Measurements from ENCODE around the gene HTR2B.
A peak's percentile ranks its signal among the peaks of the same experiment; 100 is the strongest.
"Not testable (repeated sequence)": the region's sequence is repeated elsewhere in the genome, so short reads cannot be mapped to it uniquely, and the experiment has no call there.

The HTR2B gene

DNA sequence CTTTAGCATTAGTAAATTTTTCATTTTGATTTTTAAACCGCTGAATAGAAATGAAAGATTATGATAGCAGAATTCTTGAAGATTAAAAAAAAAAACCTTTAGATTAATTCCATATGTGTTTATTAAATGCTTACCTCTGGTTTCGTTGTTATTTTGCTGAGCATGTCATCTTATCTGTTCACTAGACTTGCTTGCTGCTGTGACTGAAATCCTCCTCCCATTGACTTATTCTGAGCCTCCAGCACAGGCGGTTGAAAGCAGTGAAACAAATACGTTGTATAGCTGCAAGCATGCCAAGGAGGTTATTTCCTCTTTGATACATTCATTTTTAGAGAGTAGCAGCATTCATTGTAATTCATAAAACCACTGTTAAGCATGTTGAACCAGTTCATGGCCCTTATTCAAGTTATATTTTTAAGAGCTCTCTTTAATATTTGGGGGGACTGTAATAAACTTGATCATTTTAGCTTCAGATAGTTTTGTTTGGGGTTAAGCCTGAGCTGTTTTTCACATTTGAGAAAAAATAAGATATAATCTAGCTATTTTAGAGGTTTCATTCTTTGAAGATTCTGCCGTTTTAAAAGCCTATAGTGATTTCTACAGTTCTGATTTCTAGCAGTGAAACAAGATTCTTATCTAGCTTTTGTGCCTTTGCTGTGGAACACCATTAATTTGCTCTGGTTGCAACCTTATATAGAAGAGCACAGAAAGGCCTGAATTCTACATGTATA lies at the start of gene HTR2B:
Gene HTR2B, minus strand, starts transcription at position 205 of the 731 bp plus-strand sequence. CDS start 1,278 bp downstream, outside the sequence.
- no peak for DNase-seq (ENCODE audit: low spot score)

GRCh38 chr2:231174211-231174651 lies 49.4 kb upstream of the HTR2B start:
- DNase-seq (ENCODE audit: low spot score), result no peak

- no peak for DNase-seq (ENCODE audit: low spot score)
These were observed 47.2 kb upstream of the HTR2B start for GRCh38 chr2:231172025-231172424.

- no peak for DNase-seq (ENCODE audit: low spot score)
These were observed 45.2 kb upstream of the HTR2B start for GRCh38 chr2:231170055-231170454.

DNA sequence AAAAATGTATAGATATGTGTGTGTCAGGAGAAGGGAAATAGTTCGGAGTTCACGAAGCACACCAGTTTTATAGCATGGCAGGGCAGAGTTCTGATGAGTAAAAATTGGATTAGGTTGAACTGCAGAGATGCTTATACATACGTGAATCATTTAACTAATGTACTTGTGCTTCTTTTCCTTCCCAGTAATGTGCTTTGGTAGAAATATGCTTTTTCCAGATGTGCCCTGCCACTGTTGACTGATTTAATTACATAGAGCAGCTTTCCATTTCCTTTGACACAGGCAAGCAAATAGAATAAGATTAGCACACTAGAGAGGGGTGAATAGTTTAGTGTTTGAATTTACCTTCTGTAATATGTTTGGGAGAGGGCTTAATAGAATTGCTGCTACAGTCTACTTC lies 44.6 kb upstream of the HTR2B start:
- DNase-seq (ENCODE audit: low spot score), result no peak

GRCh38 chr2:231168460-231169139 lies 43.8 kb upstream of the HTR2B start:
- DNase-seq (ENCODE audit: low spot score), result no peak

GRCh38 chr2:231167745-231168459 lies 43.1 kb upstream of the HTR2B start:
- DNase-seq (ENCODE audit: low spot score), result no peak

DNA sequence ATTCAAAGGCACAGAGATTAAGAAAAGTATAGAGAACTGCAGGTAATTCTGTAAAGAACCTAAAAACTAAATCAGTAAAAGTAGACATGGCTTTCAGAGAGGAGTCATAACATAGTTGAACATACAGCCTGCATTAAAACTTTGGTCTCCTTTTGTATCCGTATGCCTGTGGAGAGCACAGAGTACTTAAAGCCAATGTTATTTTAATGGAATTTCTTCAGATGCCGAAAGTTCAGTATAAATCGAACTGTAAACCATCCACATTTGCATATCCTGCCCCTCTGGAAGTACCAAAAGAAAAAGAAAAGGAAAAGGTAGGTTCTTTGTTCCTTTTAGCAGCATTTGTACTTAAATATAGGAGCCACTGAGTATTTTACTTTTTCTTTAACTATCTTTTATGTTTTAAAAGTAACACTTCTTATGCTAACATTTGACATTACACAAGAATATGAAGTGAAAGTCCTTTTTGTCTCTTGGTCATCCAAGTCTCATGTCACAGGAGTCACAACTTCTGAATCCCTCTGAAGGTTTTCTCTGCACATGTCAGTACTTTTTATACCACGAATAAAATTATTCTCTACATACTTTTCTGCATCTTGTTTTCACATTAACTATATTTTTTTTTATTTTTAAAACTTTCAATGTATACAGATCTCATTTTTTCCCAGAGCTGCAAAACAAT lies 38.7 kb upstream of the HTR2B start:
- DNase-seq (ENCODE audit: low spot score), result no peak

DNA sequence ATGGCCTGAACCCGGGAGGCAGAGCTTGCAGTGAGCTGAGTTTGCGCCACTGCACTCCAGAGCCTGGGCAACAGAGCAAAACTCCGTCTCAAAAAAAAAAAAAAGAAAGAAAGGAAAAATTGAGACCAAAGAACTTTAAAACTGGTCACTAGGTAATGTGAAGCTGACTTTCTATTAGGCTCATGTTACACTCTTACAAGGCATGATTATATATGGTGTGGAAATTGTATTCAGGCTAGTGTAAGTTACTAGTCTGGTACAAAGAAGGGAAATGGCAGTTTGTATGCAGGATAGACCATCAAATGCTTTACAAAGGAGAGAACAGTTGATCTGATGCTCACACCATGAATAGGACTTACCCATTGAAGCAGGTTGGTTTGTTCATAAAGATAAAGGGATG lies 38.2 kb upstream of the HTR2B start:
- DNase-seq (ENCODE audit: low spot score), result no peak

- DNase-seq (ENCODE audit: low spot score), result peak; percentile 31
These were observed 37.1 kb upstream of the HTR2B start for GRCh38 chr2:231161877-231162329.

- no peak for DNase-seq (ENCODE audit: low spot score)
These were observed 36.5 kb upstream of the HTR2B start for GRCh38 chr2:231161252-231161839.

GRCh38 chr2:231160701-231161100 lies 35.9 kb upstream of the HTR2B start:
- no peak for DNase-seq (ENCODE audit: low spot score)

- DNase-seq (ENCODE audit: low spot score), result no peak
These were observed 34.5 kb upstream of the HTR2B start for GRCh38 chr2:231159306-231159705.

GRCh38 chr2:231152800-231153557 lies 28.1 kb upstream of the HTR2B start:
- no peak for DNase-seq (ENCODE audit: low spot score)

DNA sequence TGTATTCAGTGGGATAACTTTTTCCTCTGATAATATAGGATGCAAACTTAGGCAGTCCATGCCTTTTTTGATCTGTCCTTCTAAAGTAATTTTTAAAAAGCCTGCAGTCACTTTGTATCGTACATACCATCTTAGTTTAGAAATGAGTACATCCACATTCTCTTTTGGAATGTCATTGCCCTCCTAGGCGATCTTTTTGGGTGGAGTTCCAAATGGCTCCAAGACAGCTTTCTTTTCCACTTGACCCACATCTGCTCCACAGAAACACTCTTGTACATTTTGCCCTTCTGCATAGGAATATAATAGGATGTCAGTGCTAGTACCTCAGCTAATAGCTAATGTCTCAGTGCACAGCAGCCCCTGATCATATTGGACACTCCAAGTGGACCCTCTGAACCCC lies 21.8 kb upstream of the HTR2B start:
- no peak for DNase-seq (ENCODE audit: low spot score)

GRCh38 chr2:231144896-231145295 lies 20.1 kb upstream of the HTR2B start:
- DNase-seq (ENCODE audit: low spot score), result no peak

DNA sequence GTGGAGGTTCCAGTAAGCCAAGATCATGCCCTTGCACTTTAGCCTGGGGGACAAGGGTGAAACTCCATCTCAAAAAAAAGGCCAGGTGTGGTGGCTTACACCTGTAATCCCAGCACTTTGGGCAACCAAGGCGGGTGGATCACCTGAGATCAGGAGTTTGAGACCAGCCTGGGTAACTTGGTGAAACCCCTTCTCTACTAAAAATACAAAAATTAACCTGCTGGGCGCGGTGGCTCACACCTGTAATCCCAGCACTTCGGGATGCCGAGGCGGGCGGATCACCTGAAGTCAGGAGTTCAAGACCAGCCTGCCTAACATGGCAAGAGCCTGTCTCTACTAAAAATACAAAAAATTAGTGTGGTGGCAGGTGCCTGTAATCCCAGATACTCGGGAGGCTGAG lies 16.0 kb upstream of the HTR2B start:
- DNase-seq (ENCODE audit: low spot score), result not testable (repeated sequence)

DNA sequence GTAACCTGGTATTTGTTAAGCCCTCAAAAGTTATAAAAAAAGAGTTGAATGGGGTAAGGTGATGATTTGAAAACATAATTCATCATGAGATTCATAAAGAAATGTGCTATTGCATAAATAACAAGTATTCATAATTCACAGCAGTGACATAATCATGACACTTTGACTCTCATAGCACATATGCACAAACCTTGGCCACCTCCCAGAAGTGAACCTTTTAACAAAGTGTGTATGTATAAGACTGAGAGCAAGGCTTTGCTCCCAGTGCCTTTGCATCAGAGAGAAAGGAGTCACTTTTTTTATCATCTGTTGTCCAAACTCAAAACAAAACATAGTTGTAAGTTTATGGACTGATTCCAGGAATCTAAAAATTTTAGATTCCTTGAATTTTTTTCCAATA lies 15.0 kb upstream of the HTR2B start:
- DNase-seq (ENCODE audit: low spot score), result peak; percentile 18

GRCh38 chr2:231138699-231139098 lies 13.9 kb upstream of the HTR2B start:
- no peak for DNase-seq (ENCODE audit: low spot score)

DNA sequence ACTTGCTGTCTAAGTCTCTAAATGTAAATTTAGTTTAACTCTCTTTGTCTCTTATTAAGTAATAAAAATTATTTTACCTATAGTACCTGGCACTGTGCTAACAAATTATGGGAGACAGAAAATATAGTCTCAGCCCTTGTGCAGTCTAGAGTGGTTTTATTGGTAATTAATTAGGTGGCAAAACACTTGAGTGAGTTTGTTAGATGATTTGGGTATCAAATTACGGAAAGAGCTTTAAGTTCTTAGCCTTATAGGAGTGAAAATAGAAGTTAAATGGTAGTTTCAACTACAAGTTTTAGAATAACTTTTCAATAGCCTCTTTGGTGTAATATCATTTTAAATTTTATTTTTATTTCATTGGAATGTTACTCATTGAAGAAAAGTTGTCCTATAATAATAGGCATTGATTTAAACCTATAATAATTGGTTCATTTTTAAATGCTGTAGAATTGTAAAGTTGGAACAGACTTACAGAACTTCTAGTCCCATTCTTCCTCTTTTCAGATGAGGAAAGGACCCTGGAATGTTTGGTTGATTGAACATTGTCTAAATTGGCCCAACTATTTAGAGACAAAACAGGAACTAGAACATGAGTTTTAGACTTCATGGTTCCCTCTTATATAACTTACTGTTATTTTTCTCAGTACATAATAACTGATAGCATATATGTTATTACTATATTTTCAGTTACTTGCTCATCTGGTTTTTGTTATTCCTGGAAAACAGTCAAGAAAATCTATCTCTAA lies 10.2 kb upstream of the HTR2B start:
- DNase-seq (ENCODE audit: low spot score), result no peak

Data from RKO (cell line).